Measurements from ENCODE around the gene TERT. TPM values are rescaled to one million over a fixed set of nuclear protein-coding genes. Genes with fewer than 3 reads are reported as not detected.

TERT gene
- total and polyA plus RNA-seq, 10 of the 15 experiments (the other 5 are each of a cell fraction or from before 2014, with no cell fraction given) = 0.08 to 21.5 (median 5.0) TPM

DNA sequence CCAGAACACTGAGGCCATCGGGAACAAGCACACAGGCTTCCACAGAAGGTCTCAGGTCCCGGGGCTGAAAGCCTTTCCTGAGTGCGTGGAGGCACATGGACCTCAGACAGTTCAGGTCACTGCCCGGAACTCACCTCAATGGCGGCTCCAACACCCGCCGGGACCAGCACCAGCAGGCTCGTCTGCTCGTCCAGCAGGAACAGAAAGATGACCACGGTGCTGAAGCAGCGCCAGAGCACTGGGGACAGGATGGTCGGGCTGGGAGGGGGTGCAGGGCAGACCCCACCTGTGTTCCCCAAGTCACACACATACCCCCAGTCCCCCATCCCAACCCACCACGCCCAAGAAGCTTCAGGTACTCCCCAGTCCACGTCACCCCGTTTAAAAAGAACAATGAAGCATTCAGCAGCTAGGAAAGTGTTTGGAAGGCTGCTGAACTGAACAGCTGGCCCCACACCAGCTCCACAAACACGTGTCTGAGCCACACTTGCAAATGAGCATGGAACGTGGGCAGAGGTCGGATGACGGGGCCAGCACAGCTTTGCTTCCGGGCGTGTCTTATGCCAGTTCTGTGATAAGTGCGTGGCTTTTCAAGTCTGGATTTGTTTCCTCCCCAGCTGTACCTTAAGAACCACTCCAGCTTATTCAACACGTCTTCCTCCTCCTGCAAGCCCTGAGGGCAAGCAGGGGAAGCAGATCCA is 35.4 kb upstream of the TERT start:
- Histone ChIP-seq H3K79me2 (ENCODE audit: control insufficient read depth, insufficient read depth, low read length) (no peaks in the 10 kb centered on the region), H3K4me2 (ENCODE audit: control insufficient read depth, insufficient read depth) (no peak overlapping the region), H3K27me3 (replicated peaks in 1 of 2; ENCODE audit: control insufficient read depth in 2 of 2, insufficient read depth in 2 of 2, low read length in 1 of 2) (no peaks in the 10 kb centered on the region), H3K4me3 (no peak overlapping the region), H4K20me1 (ENCODE audit: control insufficient read depth, insufficient read depth) (no peaks in the 10 kb centered on the region), H3K4me1 (ENCODE audit: control insufficient read depth, insufficient read depth, low read length) (no peaks in the 10 kb centered on the region), H3K27ac (ENCODE audit: control insufficient read depth, insufficient read depth) (no peak overlapping the region), H3K9ac (ENCODE audit: control insufficient read depth, insufficient read depth, low read length) (no peak overlapping the region), H3K9me3 (replicated peaks; ENCODE audit: control insufficient read depth, insufficient read depth, low read length) (no peaks in the 10 kb centered on the region), H2AFZ (ENCODE audit: control insufficient read depth, low read depth, low read length) (no peak overlapping the region), H3K36me3 (ENCODE audit: control insufficient read depth in 2 of 2, insufficient read depth in 2 of 2, low read length in 1 of 2) (peaks cover 15 to 39% of the 10 kb centered on the region in 2 experiments)
- ATAC-seq (no peak), FAIRE-seq (no peak), DNase-seq (ENCODE audit: low read depth, low spot score) (no peak)
- TF ChIP-seq TCF7 (IDR thresholded peaks at IDR 0.05; ENCODE audit: borderline replicate concordance) = no peak
- no peak for TF ChIP-seq ESRRA (IDR thresholded peaks at IDR 0.05; ENCODE audit: low read length)
- TF ChIP-seq, protein P1, sequence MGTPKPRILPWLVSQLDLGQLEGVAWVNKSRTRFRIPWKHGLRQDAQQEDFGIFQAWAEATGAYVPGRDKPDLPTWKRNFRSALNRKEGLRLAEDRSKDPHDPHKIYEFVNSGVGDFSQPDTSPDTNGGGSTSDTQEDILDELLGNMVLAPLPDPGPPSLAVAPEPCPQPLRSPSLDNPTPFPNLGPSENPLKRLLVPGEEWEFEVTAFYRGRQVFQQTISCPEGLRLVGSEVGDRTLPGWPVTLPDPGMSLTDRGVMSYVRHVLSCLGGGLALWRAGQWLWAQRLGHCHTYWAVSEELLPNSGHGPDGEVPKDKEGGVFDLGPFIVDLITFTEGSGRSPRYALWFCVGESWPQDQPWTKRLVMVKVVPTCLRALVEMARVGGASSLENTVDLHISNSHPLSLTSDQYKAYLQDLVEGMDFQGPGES (IDR thresholded peaks at IDR 0.05) = no peak
- TF ChIP-seq, protein P2, sequence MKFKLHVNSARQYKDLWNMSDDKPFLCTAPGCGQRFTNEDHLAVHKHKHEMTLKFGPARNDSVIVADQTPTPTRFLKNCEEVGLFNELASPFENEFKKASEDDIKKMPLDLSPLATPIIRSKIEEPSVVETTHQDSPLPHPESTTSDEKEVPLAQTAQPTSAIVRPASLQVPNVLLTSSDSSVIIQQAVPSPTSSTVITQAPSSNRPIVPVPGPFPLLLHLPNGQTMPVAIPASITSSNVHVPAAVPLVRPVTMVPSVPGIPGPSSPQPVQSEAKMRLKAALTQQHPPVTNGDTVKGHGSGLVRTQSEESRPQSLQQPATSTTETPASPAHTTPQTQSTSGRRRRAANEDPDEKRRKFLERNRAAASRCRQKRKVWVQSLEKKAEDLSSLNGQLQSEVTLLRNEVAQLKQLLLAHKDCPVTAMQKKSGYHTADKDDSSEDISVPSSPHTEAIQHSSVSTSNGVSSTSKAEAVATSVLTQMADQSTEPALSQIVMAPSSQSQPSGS (IDR thresholded peaks at IDR 0.05; ENCODE audit: low read length) = no peak
- TF ChIP-seq SMAD1 (IDR thresholded peaks at IDR 0.05; ENCODE audit: low read depth, partially characterized antibody) = no peak
- TF ChIP-seq, protein P3, sequence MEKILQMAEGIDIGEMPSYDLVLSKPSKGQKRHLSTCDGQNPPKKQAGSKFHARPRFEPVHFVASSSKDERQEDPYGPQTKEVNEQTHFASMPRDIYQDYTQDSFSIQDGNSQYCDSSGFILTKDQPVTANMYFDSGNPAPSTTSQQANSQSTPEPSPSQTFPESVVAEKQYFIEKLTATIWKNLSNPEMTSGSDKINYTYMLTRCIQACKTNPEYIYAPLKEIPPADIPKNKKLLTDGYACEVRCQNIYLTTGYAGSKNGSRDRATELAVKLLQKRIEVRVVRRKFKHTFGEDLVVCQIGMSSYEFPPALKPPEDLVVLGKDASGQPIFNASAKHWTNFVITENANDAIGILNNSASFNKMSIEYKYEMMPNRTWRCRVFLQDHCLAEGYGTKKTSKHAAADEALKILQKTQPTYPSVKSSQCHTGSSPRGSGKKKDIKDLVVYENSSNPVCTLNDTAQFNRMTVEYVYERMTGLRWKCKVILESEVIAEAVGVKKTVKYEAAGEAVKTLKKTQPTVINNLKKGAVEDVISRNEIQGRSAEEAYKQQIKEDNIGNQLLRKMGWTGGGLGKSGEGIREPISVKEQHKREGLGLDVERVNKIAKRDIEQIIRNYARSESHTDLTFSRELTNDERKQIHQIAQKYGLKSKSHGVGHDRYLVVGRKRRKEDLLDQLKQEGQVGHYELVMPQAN (conservative IDR thresholded peaks at IDR 0.05) = no peak
- TF ChIP-seq NFIC (IDR thresholded peaks at IDR 0.05; ENCODE audit: low read depth, low read length) = no peak
- no peak for TF ChIP-seq RFX5 (IDR thresholded peaks at IDR 0.05; ENCODE audit: low read depth, low read length)
- no peak for TF ChIP-seq SMAD5 (IDR thresholded peaks at IDR 0.05; ENCODE audit: low read depth)
- ChIA-PET SMC1A (ENCODE audit: uncharacterized antibody, unreplicated experiment) (no interaction called here), CTCF (interaction anchor here (0.8 kb wide), 1 partner anchor 13 kb away, joined by 3 read pairs; no protein-coding TSS in a partner anchor), POLR2A (no interaction called here), RAD21 (ENCODE audit: unreplicated experiment) (no interaction called here)
- no TSS peak for BruUV-seq (replicated peaks)
- intact Hi-C loops (cut with micrococcal nuclease; ENCODE audit: unreplicated experiment) (no loop called here), in situ Hi-C loops (cut with MboI) (no loop called here)
- WGBS (ENCODE audit: insufficient coverage, insufficient replicate concordance, low lambda C conversion rate, missing lambda C conversion rate) = 80% methylated on average over 23 of the region's 23 CpGs
